ENCODE results near the gene CD3D. TPM values are rescaled to one million over a fixed set of nuclear protein-coding genes. Genes with fewer than 3 reads are reported as not detected.

CD3D gene
- polyA plus RNA-seq, 2 of the 4 experiments (the other 2 are of a cell fraction), result not detected

- CTCF ChIA-PET, result no interaction called here
- FAIRE-seq (no peak), DNase-seq (ENCODE audit: low read depth in 1 of 2, low spot score in 1 of 2) (no peak), ATAC-seq (no peak)
- no peaks in the 10 kb centered on the region for H3K4me1 ChIP-seq
- no peak overlapping the region for H3K4me3 ChIP-seq
- no peak overlapping the region for H3K27ac ChIP-seq
- 49% methylated on average over 2 of the region's 2 CpGs for WGBS (ENCODE audit: missing lambda C conversion rate)
- TF ChIP-seq KDM5A (IDR thresholded peaks at IDR 0.05), result no peak
- TF ChIP-seq, protein P1, sequence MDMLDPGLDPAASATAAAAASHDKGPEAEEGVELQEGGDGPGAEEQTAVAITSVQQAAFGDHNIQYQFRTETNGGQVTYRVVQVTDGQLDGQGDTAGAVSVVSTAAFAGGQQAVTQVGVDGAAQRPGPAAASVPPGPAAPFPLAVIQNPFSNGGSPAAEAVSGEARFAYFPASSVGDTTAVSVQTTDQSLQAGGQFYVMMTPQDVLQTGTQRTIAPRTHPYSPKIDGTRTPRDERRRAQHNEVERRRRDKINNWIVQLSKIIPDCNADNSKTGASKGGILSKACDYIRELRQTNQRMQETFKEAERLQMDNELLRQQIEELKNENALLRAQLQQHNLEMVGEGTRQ (IDR thresholded peaks at IDR 0.05), result no peak
- no peak for TF ChIP-seq JUNB (IDR thresholded peaks at IDR 0.05)
- no peak for TF ChIP-seq RCOR1 (IDR thresholded peaks at IDR 0.05; ENCODE audit: low read depth, low read length)
- no peak for TF ChIP-seq NR3C1 (IDR thresholded peaks at IDR 0.05)
- no peak for TF ChIP-seq TP53 (CRISPR knock-in tag; IDR thresholded peaks at IDR 0.05)
- TF ChIP-seq HOXA7 (CRISPR knock-in tag; IDR thresholded peaks at IDR 0.05), result no peak
- no peak for TF ChIP-seq RAD21 (conservative IDR thresholded peaks at IDR 0.05 in 1 of 2, IDR thresholded peaks at IDR 0.05 in 1 of 2)
- no peak for TF ChIP-seq FOSB (CRISPR knock-in tag; IDR thresholded peaks at IDR 0.05)
- TF ChIP-seq EP300 (IDR thresholded peaks at IDR 0.05), result no peak
- no peak for TF ChIP-seq MYC (IDR thresholded peaks at IDR 0.05; ENCODE audit: borderline replicate concordance, low read length)
- no peak overlapping the region for H3K4me2 ChIP-seq
- POLR2A ChIA-PET, result no interaction called here
- no peaks in the 10 kb centered on the region for H3K9me3 ChIP-seq
Measured at GRCh38 chr11:118306556-118306955, 35.9 kb downstream of the CD3D start.

GRCh38 chr11:118305726-118306125 is 36.8 kb downstream of the CD3D start:
- ATAC-seq (no peak), DNase-seq (ENCODE audit: low read depth in 1 of 2, low spot score in 1 of 2) (no peak), FAIRE-seq (no peak)
- H3K4me2 ChIP-seq, result no peak overlapping the region
- H3K9me3 ChIP-seq, result no peaks in the 10 kb centered on the region
- POLR2A ChIA-PET, result no interaction called here
- no peak overlapping the region for H3K27ac ChIP-seq
- TF ChIP-seq HMGXB4 (CRISPR knock-in tag; IDR thresholded peaks at IDR 0.05; ENCODE audit: borderline replicate concordance) (no peak), MYC (IDR thresholded peaks at IDR 0.05; ENCODE audit: borderline replicate concordance, low read length) (no peak), CHD4 (IDR thresholded peaks at IDR 0.05; ENCODE audit: borderline replicate concordance) (no peak), SMC3 (IDR thresholded peaks at IDR 0.05) (no peak), CHD2 (IDR thresholded peaks at IDR 0.05; ENCODE audit: low read length, partially characterized antibody) (no peak), EP300 (IDR thresholded peaks at IDR 0.05) (no peak), RNF2 (IDR thresholded peaks at IDR 0.05; ENCODE audit: borderline replicate concordance, low read depth) (no peak), KDM1A (IDR thresholded peaks at IDR 0.05; ENCODE audit: low read depth) (no peak), ELK1 (IDR thresholded peaks at IDR 0.05; ENCODE audit: low read depth, low read length) (no peak), RARB (CRISPR knock-in tag; IDR thresholded peaks at IDR 0.05) (no peak), TFCP2L1 (CRISPR knock-in tag; IDR thresholded peaks at IDR 0.05) (no peak), BHLHE40 (IDR thresholded peaks at IDR 0.05; ENCODE audit: low read depth, low read length) (no peak), MAFK (IDR thresholded peaks at IDR 0.05; ENCODE audit: partially characterized antibody) (no peak), HOXA7 (CRISPR knock-in tag; IDR thresholded peaks at IDR 0.05) (no peak), CTCF (IDR thresholded peaks at IDR 0.05) (no peak)
- H3K4me3 ChIP-seq, result no peak overlapping the region
- CTCF ChIA-PET, result no interaction called here
- WGBS (ENCODE audit: missing lambda C conversion rate), result 69% methylated on average over 8 of the region's 8 CpGs
- H3K4me1 ChIP-seq, result no peaks in the 10 kb centered on the region
